Stimulated activated CD4-positive, alpha-beta T cell treated with anti-CD3 and anti-CD28 coated beads, Interleukin-4, amount 100 ng/mL, for 4 hours (primary cell): Measurements from ENCODE around the gene KAT7.
A peak's percentile ranks its signal among the peaks of the same experiment; 100 is the strongest.

Source experiments
- DNase-seq, 2 experiments: peaks; one replicate each; pipeline ENCODE4 v3.0.0-alpha.2; 2020

KAT7 gene

GRCh38 chr17:49845321-49845720 is 56.8 kb downstream of the KAT7 start:
- no peak for DNase-seq

DNA sequence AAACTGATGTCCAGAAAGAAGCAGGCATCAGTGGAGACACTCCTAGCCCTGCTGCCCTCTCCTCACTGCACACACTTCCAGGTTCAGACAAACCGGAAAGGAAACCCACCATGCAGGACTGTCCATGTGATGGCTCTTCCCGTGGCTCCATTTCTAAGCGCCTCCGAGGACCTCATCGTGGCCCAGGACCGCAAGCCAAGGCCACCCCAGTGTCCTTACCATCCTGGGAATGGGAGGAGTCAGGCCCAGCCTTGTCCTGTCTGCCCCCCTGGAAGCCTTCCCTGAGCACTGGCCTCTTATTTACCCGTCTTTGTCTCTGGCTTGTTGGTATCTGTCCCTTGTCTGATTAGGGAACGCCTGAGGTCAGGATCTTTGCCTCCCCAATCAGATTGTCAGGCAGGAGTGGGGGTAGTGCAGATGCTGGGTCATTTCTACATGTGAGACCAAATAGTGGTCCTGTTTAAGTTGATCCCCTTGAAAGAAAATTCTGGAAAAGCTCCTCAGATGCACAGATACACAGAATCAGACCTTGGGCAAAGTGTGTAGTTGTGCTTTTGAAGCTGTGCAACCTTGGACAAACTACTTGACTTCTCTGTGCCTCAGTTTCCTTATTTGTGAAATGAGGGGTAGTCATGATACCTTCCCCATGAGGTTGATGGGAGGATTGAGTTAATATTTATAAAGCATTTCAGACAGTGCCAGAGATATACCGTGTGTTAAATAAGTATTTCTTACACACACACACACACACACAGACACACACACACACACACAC is 58.6 kb downstream of the KAT7 start:
- DNase-seq, result no peak

GRCh38 chr17:49848019-49848473 is 59.6 kb downstream of the KAT7 start, which contains the start of gene TAC4:
TSS of gene TAC4 (minus strand) at chr17:49848069. CDS start at chr17:49848017, 52 bp downstream.
- no peak for DNase-seq

GRCh38 chr17:49848739-49849138 is 60.3 kb downstream of the KAT7 start:
- DNase-seq, result no peak

DNA sequence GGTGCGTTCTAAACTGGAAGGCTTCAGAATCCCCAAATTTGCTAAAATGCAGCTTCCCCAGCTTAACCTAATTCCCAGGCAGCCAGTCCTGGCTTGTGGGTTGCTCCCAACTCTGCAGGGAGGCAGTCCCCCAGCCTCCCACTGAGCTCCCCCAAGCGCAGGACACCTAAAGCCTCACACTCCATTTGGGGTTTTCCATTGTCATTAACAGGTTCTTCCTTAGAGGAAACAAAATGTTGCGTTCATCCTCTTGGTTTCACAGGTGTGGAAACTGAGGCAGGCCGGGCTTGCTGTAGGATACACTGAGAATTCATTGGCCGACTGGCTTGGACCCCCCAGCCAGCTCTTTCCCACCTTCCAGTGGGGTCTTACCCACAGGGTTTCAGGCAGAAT is 61.7 kb downstream of the KAT7 start:
- no peak for DNase-seq

DNA sequence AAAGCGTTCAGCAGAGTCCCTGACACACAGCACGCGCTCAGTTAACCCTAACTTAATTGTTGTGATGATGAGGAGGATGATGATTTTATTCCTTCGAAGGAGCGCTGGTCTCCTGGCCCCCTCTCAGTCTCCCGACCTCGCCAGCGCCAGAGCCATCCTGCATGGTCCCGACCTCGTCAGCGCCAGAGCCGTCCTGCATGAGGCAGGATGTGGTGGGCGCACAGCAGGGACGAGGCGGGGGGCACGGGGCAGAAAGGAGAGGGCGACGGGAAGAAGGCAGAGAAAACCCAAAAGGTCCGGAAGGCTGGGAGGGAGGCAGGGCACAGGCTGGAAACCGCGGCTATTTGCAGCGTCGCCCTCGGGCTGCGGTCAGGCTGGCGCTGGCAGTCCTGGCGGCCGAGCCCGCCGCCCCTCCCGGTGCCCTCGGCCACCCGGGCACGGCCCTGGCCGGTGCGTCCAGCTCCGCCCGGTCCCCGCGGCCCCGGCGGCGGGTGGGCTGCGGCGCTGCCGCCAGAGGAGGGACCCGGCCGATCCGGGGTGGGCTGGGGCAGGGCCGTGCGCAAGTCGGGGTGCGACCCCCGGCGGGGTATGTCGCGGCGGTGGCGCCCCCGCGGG is 62.4 kb downstream of the KAT7 start:
- DNase-seq, result no peak

GRCh38 chr17:49851387-49852291 is 63.2 kb downstream of the KAT7 start:
- DNase-seq, result peak; percentile 56 to 73

DNA sequence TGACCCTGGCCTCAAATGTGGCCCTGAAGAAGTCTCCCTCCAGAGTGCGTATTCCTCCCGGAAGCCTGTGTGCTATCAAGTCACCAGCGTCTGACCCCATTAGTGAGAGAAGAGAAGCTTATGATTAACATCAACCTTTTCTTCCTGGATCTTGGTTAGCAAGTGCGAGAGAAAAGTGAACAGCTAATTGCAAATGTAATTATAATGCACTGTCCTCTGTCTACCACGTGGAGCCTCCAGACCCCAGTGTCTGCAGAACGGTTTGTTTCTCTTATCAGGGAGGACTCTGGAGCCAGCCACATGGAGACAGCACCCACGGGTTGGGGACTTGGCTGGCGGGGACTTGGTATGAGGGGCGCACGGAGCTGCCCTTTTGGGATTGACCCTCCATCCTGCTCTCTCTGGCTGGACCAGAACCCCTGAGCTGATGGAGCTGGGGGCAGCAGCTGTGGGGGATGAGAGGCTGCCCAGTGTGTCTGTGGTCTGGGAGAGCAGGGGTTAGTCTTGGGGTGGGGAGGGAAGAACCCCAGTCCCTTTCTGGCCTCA is 65.1 kb downstream of the KAT7 start:
- DNase-seq, result no peak

GRCh38 chr17:49854126-49854525 is 65.6 kb downstream of the KAT7 start:
- no peak for DNase-seq

- no peak for DNase-seq
Measured at GRCh38 chr17:49858796-49859195, 70.3 kb downstream of the KAT7 start.

- DNase-seq, result no peak
Measured at GRCh38 chr17:49859991-49860953, 71.8 kb downstream of the KAT7 start.

DNA sequence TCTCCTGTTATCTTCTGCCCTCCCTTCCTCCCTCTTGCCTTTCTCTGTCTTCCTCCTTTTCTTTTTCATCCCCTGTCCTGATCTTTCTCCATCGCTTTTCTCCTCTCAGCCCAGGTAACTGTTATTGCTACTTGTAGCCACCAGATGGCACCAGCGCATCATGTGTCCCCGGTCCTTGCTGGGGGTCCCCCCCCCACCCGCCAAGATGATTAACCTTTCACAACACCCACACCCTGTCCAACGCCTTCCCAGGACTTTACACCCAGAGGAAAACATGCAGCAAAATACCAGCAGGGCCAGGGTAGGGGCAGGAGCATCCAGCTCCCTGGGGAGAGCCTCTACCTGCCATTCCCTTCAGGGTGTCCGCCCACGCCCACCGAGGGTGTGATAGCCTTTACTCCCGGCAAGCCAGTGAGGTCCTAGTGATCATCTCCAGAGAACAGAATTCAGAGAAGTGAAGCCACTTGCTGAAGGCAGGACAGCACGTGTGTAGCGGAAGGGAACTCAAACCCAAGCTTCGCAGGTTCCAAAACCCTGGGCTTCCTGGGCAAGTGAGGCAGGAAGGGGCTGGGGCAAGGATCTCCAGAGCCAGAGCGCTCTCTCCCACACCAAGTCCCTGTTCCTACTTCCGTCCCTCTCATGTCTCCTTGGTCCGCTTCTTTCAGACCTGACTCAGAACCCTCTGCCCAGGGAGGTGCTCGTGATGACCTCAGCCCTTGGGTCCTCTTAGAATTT is 72.8 kb downstream of the KAT7 start:
- DNase-seq, result peak; percentile 54 to 56

DNA sequence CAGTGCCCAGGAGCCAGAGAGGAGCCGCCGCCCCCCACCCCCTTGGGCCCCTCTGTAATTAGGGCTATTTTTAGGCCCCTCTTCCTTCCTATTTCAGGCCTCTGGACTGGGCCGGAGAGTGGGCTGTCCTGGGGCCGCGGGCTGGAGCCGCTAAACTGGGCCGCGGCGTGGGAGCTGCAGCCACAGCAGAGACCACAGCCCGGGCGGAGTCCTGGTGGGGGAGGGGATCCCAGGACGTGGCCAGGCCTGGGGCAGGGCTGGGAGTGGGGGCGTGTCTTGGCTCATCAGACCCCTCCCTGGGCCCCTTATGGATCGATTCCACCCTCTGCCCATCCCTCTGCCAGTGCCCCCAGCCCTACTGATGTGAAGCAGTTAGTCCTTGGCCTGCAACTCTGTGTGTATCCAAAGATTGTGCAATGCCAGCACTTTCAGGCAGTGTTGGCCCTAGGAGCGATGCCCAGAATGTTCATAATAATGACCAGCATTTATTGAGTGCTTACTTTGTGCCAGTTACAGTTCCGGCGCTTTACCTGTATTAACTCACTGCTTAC is 74.4 kb downstream of the KAT7 start:
- no peak for DNase-seq

DNA sequence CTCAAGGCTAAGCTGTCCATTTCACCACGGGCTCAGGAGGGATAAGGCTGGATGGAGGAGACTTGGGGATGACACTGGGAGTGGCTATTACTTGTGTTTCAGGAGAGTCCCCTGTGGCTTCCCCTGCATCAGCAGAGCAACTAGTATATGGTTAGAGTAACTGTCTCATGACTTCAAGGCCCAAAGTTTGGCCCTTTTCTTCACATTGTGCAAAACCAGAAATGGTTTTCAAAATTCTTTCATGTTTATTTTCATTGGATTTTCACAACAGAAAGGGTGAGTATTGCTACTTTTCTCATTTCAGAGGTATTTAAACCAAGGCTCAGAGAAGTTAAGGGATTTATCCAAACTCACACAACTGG is 77.5 kb downstream of the KAT7 start:
- no peak for DNase-seq

GRCh38 chr17:49866882-49867413 is 78.5 kb downstream of the KAT7 start:
- no peak for DNase-seq

- DNase-seq, result no peak
Measured at GRCh38 chr17:49869038-49869374, 80.5 kb downstream of the KAT7 start.

- no peak for DNase-seq
Measured at GRCh38 chr17:49870298-49870697, 81.8 kb downstream of the KAT7 start.

DNA sequence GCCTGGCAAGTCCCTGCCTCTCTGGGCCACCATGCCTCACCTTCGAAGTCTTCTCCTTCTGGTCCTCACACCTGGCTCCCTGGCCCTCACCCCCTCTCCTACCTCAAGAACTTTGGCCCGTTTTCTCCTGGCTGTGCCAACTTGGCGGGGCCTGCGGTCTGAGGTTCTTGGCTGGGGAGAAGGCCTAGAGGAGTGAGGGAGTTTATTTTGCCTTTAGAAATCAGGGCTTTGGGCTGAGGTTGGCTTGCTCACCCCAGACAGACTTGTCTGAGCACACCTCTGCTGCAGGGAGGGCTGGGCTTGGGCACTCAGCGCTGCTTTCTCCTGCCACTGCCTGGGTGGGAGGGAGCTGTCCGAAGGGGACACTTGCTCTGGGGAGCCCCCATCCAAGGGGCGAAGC is 82.7 kb downstream of the KAT7 start:
- no peak for DNase-seq

DNA sequence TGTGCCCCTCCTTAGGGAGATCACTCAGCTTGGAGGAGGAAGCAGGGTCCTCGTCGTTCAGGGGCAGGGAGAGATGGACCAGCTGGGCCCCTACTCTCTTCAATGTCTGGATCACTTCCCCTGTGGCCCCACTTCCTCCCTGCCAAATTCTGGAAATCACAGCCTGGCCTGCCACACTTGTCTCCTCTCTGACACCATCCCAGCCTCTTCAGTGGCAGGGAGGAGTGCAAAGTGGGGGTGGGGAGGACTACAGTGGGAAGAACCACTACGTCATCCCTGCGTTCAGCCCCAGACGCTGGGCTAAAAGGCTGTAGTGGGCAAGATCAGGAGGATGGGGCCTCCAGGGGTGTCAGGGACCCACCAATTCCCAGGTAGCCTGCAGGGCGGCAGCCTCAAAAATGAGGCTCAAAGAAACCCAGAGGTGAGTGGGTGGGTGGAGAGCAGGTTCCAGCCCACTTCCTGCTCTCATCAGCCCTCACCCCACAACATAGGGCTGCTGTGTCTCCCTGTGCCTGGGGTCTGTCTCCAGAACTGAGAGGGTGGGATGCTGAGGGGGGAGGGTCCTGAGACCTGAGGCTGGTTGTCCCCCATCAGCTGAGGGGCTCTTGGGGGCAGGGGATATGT is 84.4 kb downstream of the KAT7 start:
- peak in 1 of 2 experiments; percentile 11 for DNase-seq

GRCh38 chr17:49873466-49873865 is 85.0 kb downstream of the KAT7 start:
- DNase-seq, result no peak
